Small intestine (tissue), 7 donors: ENCODE data around the gene BSG. TPM values are rescaled to one million over a fixed set of nuclear protein-coding genes. Genes with fewer than 3 reads are reported as not detected.

Experiments
- DNase-seq, 2 donors: peaks; one replicate each; pipeline versions ENCODE4 v3.0.0 to v3.0.0-alpha.2; 2013
- FAIRE-seq: peaks from 2 replicates; lab custom pipeline; 2012; peaks lifted over from hg19 to GRCh38; lab: Jason Lieb, UNC
- H3K27ac ChIP-seq, 3 donors: one replicate each; pipeline ENCODE4 v1.5.1; 2013; ENCODE audit warnings: low read length in 2 of 3, mild to moderate bottlenecking in 2 of 3, control low read depth in 1 of 3, inconsistent platforms in 1 of 3, low read depth in 1 of 3, moderate library complexity in 1 of 3
- H3K27me3 ChIP-seq, 3 donors: one replicate each; pipeline ENCODE4 v1.6.1; 2013; ENCODE audit warnings: low read length in 3 of 3, inconsistent platforms in 1 of 3; ENCODE audit not compliant: control insufficient read depth in 3 of 3, insufficient read depth in 3 of 3
- H3K36me3 ChIP-seq, 3 donors: one replicate each; pipeline ENCODE4 v1.6.1; 2013; ENCODE audit warnings: low read length in 3 of 3, inconsistent platforms in 1 of 3, low read depth in 1 of 3, mild to moderate bottlenecking in 1 of 3, moderate library complexity in 1 of 3; ENCODE audit not compliant: control insufficient read depth in 3 of 3, insufficient read depth in 2 of 3
- H3K4me1 ChIP-seq, 3 donors: one replicate each; pipeline ENCODE4 v1.6.1; 2013; ENCODE audit warnings: low read length in 2 of 3, inconsistent platforms in 1 of 3, low read depth in 1 of 3, mild to moderate bottlenecking in 1 of 3, moderate library complexity in 1 of 3; ENCODE audit not compliant: control insufficient read depth in 3 of 3, insufficient read depth in 2 of 3
- H3K4me3 ChIP-seq, 3 donors: one replicate each; pipeline ENCODE4 v1.5.1; 2013; ENCODE audit warnings: low read length in 3 of 3, control low read depth in 1 of 3, inconsistent platforms in 1 of 3, low read depth in 1 of 3, mild to moderate bottlenecking in 1 of 3, moderate library complexity in 1 of 3
- H3K9me3 ChIP-seq, 2 donors: one replicate each; pipeline ENCODE4 v1.6.1; 2013; ENCODE audit warnings: low read depth in 1 of 2, low read length in 1 of 2; ENCODE audit not compliant: control insufficient read depth in 2 of 2, insufficient read depth in 1 of 2
- WGBS, 3 donors: extraction: QIAGEN DNeasy Blood & Tissue Kit; methylation state at CpG; one replicate each; pipeline ENCODE4 v1.1.7; 2013; 5-methylcytosine and 5-hydroxymethylcytosine counted together
- polyA plus RNA-seq, 4 donors: library from polyadenylated mRNA; stranded (reverse) in 3 of 4; unstranded in 1 of 4; fragments of 200-250 nt in 3 of 4; fragments of 120-200 nt in 1 of 4; gene quantifications; one replicate each; pipeline versions ENCODE4 v1.2.1 to v1.2.3, GENCODE V29; 2013
- donor health status: healthy with polysubstance abuse.
- donor health status: control.
- donor health status: control.
- donor health status: Bipolar disorder and iron deficiency.
- donor health status: healthy.

BSG gene
- polyA plus RNA-seq, 4 donors, result 208 to 454 (median 374) TPM

GRCh38 chr19:543910-544608 lies 28.3 kb upstream of the BSG start, which contains the start of gene GZMM:
Gene GZMM (plus strand): TSS chr19:544053. CDS start chr19:544072, 19 bp downstream.
- Histone ChIP-seq H3K4me1 (no peaks in the 10 kb centered on the region), H3K9me3 (no peaks in the 10 kb centered on the region), H3K27me3 (peaks cover 0 to 2% (median 0%) of the 10 kb centered on the region in 3 donors), H3K36me3 (peaks cover 0 to 34% (median 4%) of the 10 kb centered on the region in 3 donors), H3K27ac (peak within 1 kb of the TSS in 1 of 3 donors; percentile 2), H3K4me3 (peak within 1 kb of the TSS in 1 of 3 donors; percentile 41)
- 38 to 57% (median 48%) methylated on average over 24 to 31 of the region's 31 CpGs for WGBS, 3 donors
- DNase-seq, result peak in 1 of 2 donors; percentile 36
- no peak for FAIRE-seq

DNA sequence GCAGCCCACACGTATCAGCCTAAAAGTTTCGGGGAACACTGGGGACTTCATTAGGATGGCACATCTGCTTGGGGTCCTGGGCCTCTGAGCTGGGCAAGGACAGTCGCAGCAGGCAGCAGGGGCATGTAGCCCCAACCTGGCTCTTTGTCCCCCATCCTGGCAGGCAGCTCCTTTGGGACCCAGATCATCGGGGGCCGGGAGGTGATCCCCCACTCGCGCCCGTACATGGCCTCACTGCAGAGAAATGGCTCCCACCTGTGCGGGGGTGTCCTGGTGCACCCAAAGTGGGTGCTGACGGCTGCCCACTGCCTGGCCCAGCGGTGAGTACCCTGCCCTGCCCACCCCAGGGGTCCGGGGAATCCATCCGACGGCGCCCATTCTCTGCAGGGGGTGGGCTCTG lies 25.3 kb upstream of the BSG start:
- Histone ChIP-seq H3K4me1 (no peaks in the 10 kb centered on the region), H3K36me3 (peaks cover 0 to 11% (median 0%) of the 10 kb centered on the region in 3 donors), H3K27me3 (peaks cover 0 to 2% (median 0%) of the 10 kb centered on the region in 3 donors), H3K9me3 (no peaks in the 10 kb centered on the region), H3K27ac (no peak overlapping the region), H3K4me3 (no peak overlapping the region)
- no peak for DNase-seq
- FAIRE-seq, result no peak
- 86 to 91% (median 87%) methylated on average over 14 to 15 of the region's 15 CpGs for WGBS, 3 donors

DNA sequence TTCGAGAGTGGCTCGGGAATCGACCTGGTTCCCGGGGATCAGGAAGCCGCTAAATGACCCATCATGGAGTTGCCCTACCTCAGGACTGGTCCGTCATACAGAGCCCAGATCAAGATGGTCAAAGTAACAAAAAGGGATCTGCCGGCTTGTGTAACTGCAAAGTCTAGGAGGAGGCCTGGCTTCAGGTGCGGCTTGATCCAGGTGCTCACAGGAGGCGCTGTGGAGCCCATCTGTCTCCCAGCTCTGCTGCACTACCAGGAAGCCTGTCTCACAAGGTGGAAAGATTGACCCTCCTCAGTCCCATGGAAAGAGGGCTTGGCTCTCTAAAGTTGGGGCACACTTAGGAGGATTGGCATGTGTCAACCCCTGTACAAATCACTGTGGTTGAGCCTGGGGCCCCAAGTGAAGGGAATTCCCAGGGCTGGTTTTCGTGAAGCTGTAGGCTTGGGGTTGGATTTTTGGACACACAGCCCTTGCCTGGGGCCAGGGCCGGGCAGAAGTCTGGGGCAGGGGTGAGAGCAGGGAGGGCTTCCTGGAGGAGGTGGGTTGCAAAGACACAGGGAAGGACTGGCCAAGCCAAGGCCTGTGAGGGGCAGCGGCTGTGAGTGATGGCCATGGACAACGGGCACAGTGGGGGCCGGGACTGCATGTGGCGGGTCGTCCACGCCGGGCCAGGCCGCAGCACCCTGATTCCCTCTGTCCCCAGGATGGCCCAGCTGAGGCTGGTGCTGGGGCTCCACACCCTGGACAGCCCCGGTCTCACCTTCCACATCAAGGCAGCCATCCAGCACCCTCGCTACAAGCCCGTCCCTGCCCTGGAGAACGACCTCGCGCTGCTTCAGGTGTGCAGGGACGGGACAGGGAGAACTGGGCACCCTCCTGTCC lies 24.3 kb upstream of the BSG start:
- FAIRE-seq (no peak), DNase-seq (no peak)
- Histone ChIP-seq H3K27ac (no peak overlapping the region), H3K4me1 (no peaks in the 10 kb centered on the region), H3K36me3 (peaks cover 0 to 3% (median 0%) of the 10 kb centered on the region in 3 donors), H3K27me3 (peaks cover 0 to 2% (median 0%) of the 10 kb centered on the region in 3 donors), H3K9me3 (no peaks in the 10 kb centered on the region), H3K4me3 (no peak overlapping the region)
- WGBS, 3 donors, result 81 to 84% (median 81%) methylated on average over 17 to 26 of the region's 26 CpGs

- Histone ChIP-seq H3K27ac (no peak overlapping the region), H3K27me3 (peaks cover 0 to 2% (median 0%) of the 10 kb centered on the region in 3 donors), H3K4me1 (no peaks in the 10 kb centered on the region), H3K36me3 (no peaks in the 10 kb centered on the region), H3K4me3 (no peak overlapping the region), H3K9me3 (no peaks in the 10 kb centered on the region)
- FAIRE-seq, result no peak
- no peak for DNase-seq
- WGBS, 3 donors, result 74 to 75% (median 74%) methylated on average over 30 to 52 of the region's 52 CpGs
Measured at GRCh38 chr19:548886-549830, 23.2 kb upstream of the BSG start.

DNA sequence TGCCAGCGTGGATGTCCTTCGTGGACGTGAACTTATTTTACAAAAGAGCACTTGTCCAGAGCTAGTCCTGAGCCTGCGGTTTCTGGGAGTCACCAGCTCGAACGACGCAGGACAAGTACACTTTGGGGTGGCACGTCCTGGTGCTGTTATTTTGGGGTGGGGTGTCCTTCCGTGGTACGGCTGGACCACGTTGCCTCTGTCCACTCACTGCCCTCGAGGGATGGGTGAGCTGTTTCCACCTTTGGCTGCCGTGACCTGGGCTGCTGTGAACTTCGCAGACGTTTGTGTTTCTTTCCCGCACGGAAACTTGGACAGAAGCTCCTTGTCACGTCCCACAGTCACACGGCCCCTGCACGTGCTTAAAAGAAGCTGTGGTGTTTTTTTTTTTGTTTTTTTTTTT lies 17.6 kb upstream of the BSG start:
- no peaks in the 10 kb centered on the region for H3K36me3 ChIP-seq
- H3K27ac ChIP-seq, result no peak overlapping the region
- no peak for FAIRE-seq
- no peak overlapping the region for H3K4me3 ChIP-seq
- no peaks in the 10 kb centered on the region for H3K27me3 ChIP-seq
- WGBS, 3 donors, result 73 to 80% (median 76%) methylated on average over 20 of the region's 20 CpGs
- H3K9me3 ChIP-seq, result no peaks in the 10 kb centered on the region
- H3K4me1 ChIP-seq, result no peaks in the 10 kb centered on the region
- no peak for DNase-seq

GRCh38 chr19:555474-555808 lies 17.0 kb upstream of the BSG start:
- DNase-seq (no peak), FAIRE-seq (no peak)
- Histone ChIP-seq H3K27me3 (no peaks in the 10 kb centered on the region), H3K27ac (no peak overlapping the region), H3K4me3 (no peak overlapping the region), H3K4me1 (no peaks in the 10 kb centered on the region), H3K36me3 (no peaks in the 10 kb centered on the region), H3K9me3 (no peaks in the 10 kb centered on the region)
- WGBS, 3 donors, result 83 to 92% (median 89%) methylated on average over 12 to 14 of the region's 14 CpGs

DNA sequence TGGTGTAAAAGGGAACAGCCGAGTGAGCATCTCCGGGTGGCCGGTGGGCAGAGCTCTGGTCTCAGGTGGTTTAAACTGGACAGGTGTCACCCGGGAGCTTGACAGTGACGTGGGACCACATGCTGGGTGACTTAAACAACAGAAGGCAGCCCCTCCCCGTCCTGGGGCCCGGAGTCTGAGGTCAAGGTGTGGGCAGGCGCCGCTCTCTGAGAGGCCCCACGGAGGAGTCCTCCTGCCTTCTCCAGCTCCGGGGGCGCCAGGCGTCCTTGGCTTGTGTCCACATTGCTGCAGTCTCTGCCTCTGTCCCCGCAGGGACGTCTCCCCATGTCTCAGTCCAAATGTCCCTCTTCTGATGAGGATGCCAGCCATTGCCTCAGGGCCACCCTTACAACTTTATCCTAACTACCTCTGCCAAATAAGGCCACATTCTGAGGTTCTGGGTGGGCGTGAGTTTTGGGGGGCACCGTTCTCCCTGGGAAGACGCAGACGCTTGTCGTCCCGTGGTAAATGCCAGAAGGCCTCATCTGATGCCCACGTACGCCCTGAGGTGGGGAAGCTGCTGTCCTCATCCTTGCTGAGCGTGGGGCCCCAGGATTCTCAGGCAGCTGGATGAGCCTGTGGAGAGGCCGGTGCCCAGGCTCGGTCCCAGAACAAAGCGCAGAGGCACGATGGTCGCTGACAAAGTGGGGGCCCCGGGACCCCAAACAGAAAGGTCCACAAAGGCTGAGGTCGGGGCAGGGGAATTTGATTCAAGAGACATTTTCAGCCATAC lies 15.6 kb upstream of the BSG start:
- Histone ChIP-seq H3K27me3 (no peaks in the 10 kb centered on the region), H3K27ac (no peak overlapping the region), H3K36me3 (no peaks in the 10 kb centered on the region), H3K4me3 (no peak overlapping the region), H3K4me1 (no peaks in the 10 kb centered on the region), H3K9me3 (no peaks in the 10 kb centered on the region)
- FAIRE-seq (no peak), DNase-seq (no peak)
- WGBS, 3 donors, result 67 to 82% (median 71%) methylated on average over 30 to 31 of the region's 31 CpGs
